ENCODE data around the gene POLR2A.
"Not testable (repeated sequence)": the region's sequence is repeated elsewhere in the genome, so short reads cannot be mapped to it uniquely, and the experiment has no call there.

The POLR2A gene

DNA sequence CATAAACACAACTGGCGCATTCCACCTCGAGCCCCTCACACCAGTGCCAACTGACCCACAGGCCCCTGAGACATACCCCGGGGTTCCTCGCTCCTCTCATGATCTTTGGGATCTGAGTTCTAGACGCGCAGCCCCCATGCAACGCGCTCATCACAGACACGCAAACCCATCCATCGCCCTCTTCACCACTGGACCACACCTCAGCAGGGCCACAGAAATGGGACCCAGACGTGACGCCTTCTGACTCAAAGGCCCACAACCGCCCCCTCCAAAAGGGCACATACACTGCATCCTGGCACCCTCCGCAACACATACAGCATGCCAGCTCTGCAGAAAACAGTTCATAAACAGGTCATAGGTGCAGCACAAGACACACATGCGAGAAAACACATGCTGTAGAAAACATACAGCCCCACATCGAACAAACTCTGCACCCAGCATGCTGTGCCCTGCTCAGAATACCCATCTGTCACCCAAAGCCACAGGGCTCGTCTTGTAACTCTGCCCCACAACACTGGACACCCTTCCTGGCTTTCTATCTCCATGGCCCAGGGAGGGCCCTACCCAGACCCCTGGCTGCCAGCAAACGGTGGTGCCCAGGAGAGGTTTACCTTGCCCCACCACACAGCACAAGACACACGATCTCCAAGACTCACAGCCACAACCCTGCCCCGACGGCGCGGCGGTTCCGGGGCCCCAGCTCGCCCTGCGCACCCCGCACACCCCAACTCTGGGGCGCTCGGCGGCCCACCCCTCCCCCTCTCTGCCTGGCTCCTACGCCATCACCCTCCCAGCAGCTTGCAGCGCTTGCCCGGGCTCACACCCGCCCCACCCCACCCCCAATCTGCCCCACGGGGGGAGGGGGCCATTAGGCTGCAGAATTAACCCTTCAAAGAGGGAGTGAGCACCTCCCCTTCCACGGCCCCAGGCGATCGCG lies 5.6 kb upstream of the POLR2A start:
- peak; percentile 37 for DNase-seq (ENCODE audit: low read depth)

DNA sequence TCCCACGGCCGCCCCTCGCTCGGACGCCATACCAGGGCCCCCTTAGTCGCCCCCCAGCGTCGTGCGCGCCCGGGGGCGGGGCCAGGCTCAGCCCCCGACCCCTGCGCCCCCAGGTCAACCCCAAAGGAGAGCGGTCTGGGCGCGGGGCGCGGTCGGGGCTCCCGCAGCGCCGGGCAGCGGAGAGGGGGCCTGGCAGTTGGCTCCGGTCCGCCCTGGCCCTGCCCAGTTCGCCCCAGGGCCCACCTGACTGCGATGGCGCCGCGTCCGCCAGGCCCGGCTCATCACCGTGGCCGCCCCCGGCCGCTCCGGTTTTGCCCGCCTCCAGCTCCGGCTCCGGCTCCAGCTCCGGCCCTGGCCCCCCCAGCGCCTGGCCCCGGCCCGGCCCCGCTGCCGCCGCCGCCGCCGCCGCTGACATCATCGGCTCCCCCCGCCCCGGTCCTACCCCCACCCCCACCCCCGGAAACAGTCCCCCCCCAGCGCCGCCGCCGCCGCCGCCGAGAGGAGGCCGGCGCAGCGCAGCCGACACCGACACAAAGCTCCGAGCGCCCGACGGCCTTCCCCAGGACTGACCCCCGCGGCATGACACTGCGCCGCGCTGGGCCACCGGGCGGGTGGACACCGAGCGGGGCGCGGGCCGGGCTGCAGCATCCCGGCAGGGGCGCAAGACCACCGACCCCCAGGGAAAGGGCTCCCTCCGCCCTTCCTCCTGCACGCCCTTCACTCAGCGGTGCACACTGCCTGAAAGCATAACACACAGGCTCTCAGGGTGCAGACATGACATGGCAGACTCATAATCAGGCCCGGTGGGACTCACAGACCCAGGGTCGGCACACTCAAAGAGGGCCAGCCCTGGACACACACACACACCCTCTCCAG lies 4.7 kb upstream of the POLR2A start, which contains the start of gene ZBTB4:
TSS of gene ZBTB4 (minus strand) at position 419 of the 876 bp plus-strand sequence. CDS start 12,830 bp downstream, outside the sequence.
- peak; percentile 44 for DNase-seq (ENCODE audit: low read depth)

DNA sequence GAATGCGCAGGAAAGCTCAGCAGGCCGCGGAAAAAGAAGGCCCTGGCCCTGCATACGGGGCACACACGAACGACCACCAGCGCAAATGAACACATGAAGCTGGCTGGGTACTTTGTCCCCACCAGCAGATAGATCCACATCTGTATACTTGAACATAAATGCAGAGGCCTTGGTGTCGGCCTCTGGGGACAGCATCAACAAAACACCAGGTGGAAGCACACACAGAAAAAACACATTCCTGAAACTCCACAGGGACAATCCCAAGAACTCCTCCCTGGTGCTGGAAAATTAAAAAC lies 4.1 kb upstream of the POLR2A start:
- DNase-seq (ENCODE audit: low read depth): no peak

GRCh38 chr17:7481275-7481674 lies 2.9 kb upstream of the POLR2A start, which contains the start of gene SLC35G6:
Gene SLC35G6, plus strand, starts transcription at chr17:7481446. Its CDS starts 71 bp downstream, at chr17:7481517.
- not testable (repeated sequence) for DNase-seq (ENCODE audit: low read depth)

GRCh38 chr17:7481842-7482741 lies 2.1 kb upstream of the POLR2A start:
- not testable (repeated sequence) for DNase-seq (ENCODE audit: low read depth)

DNA sequence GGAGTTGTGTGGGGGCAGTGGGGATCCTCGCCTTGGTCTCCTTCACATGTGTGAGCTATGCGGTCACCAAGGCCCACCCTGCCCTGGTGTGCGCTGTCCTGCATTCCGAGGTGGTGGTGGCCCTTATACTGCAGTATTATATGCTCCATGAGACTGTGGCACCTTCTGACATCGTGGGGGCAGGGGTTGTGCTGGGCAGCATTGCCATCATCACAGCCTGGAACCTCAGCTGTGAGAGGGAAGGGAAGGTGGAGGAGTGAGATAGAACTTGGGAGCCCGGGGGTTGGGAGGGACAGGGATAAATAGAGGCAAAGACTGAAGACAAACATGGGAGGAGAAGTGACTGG lies 1.5 kb upstream of the POLR2A start:
- not testable (repeated sequence) for DNase-seq (ENCODE audit: low read depth)

- DNase-seq (ENCODE audit: low read depth): peak; percentile 93
Observed at GRCh38 chr17:7483255-7484066, 705 bp upstream of the POLR2A start.

DNA sequence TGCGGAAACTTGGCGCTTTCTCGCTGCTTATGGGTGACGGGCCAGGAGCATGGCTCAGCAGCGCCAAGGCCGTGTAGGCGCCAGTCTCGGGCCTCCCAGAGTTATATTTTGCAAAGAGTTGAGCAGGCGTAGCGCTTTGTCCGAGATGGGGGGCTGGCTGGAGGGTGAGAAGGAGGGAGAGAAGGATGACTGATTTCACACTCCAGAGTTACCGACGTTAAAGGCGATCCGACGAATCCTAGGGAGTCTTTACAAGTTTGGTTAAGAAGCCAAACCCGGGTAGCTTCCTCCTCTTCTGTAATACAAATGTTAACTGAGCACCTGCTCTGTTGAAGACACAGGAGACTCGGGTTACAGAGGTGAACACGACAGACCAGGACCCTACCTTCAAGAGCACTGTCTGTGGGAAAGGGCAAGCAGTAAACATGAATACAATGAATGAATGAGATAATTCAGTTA lies 782 bp downstream of the POLR2A start:
- no peak for DNase-seq (ENCODE audit: low read depth)

- peak; percentile 42 for DNase-seq (ENCODE audit: low read depth)
Observed at GRCh38 chr17:7486181-7486580, 2.0 kb downstream of the POLR2A start.

DNA sequence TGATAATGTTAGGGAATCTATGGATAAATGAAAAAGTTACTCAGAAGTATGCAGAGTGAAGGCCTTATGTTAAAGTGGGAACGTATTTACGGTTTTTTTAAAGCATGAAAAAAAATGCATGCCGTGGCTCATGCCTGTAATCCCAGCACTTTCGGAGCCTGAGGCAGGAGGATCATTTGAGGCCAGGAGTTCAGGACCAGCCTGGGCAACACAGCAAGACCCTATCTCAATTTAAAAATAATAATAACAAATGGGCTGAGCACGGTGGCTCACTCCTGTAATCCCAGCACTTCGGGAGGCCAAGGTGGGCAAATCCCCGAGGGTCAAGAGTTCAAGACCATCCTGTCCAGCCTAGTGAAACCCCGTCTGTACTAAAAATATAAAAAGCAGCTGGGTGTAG lies 6.0 kb downstream of the POLR2A start:
- no peak for DNase-seq (ENCODE audit: low read depth)

DNA sequence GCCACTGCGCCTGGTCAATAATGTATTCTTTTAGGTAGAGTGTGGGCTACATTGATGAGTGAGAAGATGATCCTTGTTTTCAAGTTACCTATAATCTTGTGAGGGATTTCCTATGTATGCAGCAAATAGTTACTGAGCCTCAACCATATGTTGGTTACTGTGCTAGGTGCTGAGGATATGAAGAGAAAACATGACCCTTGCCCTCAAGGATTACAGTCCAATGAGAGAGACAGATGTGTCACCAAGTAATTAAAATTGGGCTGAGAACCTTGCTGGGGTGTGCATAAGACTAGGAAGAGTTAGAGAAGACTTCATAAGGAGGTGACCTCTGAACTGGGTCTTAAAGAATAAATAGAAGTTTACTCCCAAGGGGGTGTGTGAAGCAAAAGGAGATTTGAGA lies 7.4 kb downstream of the POLR2A start:
- DNase-seq (ENCODE audit: low read depth): no peak

DNA sequence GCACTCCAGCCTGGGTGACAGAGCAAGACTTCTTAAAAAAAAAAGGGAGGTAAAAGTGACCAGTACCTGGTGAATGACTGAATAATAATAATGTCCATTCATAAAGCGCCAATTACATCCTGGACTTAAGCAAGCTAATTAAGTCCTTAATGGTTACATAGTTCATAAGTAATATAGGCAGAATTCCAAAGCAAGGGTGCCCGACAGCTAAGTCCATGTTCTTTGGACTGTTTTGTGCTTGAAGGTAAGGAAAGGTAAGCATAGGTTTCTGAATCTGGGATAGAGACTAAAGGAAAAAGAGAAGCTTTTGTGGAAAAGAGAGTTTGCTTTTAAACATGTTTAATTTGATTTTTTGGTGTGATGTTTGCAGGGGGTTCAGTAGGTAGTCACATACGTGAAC lies 9.8 kb downstream of the POLR2A start:
- DNase-seq (ENCODE audit: low read depth): no peak

DNA sequence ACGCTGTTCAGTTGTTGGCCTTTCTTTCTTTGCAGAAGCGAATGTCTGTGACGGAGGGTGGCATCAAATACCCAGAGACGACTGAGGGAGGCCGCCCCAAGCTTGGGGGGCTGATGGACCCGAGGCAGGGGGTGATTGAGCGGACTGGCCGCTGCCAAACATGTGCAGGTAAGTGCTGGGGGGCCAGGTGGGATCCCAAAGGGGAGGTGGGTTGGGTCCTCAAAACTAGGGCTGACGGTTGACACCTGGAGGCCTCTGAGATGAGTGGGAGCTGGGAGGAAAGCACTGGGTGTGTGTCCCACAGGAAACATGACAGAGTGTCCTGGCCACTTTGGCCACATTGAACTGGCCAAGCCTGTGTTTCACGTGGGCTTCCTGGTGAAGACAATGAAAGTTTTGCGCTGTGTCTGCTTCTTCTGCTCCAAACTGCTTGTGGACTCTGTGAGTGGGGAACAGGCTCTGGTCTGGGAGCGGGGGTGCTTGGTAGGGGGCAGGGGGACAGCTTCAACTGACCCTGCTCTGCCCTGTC lies 11.8 kb downstream of the POLR2A start:
- DNase-seq (ENCODE audit: low read depth): no peak

DNA sequence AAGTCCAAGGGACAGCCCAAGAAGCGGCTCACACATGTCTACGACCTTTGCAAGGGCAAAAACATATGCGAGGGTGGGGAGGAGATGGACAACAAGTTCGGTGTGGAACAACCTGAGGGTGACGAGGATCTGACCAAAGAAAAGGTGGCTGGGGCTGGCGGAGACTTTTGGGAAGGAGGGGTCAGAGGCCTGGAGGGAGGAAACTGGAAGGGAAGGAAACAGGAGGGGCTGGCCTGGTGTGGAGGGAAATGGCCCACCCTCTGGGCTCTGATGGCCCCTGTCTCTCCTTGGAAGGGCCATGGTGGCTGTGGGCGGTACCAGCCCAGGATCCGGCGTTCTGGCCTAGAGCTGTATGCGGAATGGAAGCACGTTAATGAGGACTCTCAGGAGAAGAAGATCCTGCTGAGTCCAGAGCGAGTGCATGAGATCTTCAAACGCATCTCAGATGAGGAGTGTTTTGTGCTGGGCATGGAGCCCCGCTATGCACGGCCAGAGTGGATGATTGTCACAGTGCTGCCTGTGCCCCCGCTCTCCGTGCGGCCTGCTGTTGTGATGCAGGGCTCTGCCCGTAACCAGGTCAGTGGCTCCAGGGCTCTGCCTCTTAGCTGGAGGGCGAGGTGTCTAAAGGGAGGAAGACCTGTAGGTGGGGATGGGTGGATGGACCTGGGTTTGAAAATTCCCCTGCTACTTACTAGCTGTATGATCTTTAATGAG lies 12.5 kb downstream of the POLR2A start:
- no peak for DNase-seq (ENCODE audit: low read depth)

- DNase-seq (ENCODE audit: low read depth): no peak
Observed at GRCh38 chr17:7497228-7497627, 13.1 kb downstream of the POLR2A start.

DNA sequence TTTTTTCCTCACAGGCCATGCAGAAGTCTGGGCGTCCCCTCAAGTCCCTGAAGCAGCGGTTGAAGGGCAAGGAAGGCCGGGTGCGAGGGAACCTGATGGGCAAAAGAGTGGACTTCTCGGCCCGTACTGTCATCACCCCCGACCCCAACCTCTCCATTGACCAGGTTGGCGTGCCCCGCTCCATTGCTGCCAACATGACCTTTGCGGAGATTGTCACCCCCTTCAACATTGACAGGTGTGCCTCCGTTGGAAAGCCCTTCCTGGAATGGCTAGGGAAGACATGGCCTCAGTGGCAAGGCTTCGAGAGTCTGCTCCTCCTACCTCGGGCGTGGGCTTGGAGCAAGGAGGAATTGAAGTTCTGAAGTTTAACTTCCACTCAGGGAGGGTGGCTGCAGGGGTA lies 13.5 kb downstream of the POLR2A start:
- DNase-seq (ENCODE audit: low read depth): no peak

DNA sequence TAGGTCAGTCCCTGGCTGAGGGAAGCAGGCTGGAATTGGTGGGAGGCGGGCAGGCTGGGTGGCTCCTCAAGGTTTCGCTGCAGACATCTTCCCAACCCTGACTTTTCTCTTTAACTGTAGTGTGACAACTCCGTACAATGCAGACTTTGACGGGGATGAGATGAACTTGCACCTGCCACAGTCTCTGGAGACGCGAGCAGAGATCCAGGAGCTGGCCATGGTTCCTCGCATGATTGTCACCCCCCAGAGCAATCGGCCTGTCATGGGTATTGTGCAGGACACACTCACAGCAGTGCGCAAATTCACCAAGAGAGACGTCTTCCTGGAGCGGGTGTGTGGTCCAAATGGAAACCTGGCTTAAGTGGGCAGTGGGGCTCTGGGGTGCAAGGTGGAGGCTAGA lies 15.0 kb downstream of the POLR2A start:
- no peak for DNase-seq (ENCODE audit: low read depth)

GRCh38 chr17:7501729-7502128 lies 17.6 kb downstream of the POLR2A start:
- no peak for DNase-seq (ENCODE audit: low read depth)

GRCh38 chr17:7502171-7502847 lies 18.1 kb downstream of the POLR2A start:
- no peak for DNase-seq (ENCODE audit: low read depth)
